DMS153 treated with DMSO at 0.1 percent for 48 hours (cell line): ENCODE measurements around the gene ACSL6.

Source experiments
- DNase-seq: peaks from one replicate; lab custom pipeline; 2025; ENCODE audit not compliant: unreplicated experiment; lab: John Stamatoyannopoulos, UW

Gene ACSL6

GRCh38 chr5:132017738-132018625, 6.5 kb upstream of the ACSL6 start:
- DNase-seq = no peak

- DNase-seq = no peak
Observed at GRCh38 chr5:132017316-132017715, 5.9 kb upstream of the ACSL6 start.

GRCh38 chr5:132016721-132017250, 5.3 kb upstream of the ACSL6 start:
- DNase-seq = no peak

- no peak for DNase-seq
Observed at GRCh38 chr5:132013711-132014110, 2.3 kb upstream of the ACSL6 start.

GRCh38 chr5:132013006-132013689, 1.7 kb upstream of the ACSL6 start:
- DNase-seq = no peak

GRCh38 chr5:132012371-132013005, 1.0 kb upstream of the ACSL6 start:
- DNase-seq = no peak

GRCh38 chr5:132010989-132011621, 353 bp downstream of the ACSL6 start:
- no peak for DNase-seq

- DNase-seq = no peak
Observed at GRCh38 chr5:132010645-132010988, 841 bp downstream of the ACSL6 start.

GRCh38 chr5:132009706-132010405, 1.6 kb downstream of the ACSL6 start:
- DNase-seq = no peak

- DNase-seq = no peak
Observed at GRCh38 chr5:132008961-132009680, 2.3 kb downstream of the ACSL6 start.

- no peak for DNase-seq
Observed at GRCh38 chr5:132008163-132008473, 3.3 kb downstream of the ACSL6 start.

GRCh38 chr5:132007399-132008162, 3.9 kb downstream of the ACSL6 start:
- DNase-seq = peak; percentile 19

- no peak for DNase-seq
Observed at GRCh38 chr5:132006331-132007120, 4.9 kb downstream of the ACSL6 start.

GRCh38 chr5:132005591-132005990, 5.9 kb downstream of the ACSL6 start:
- DNase-seq = no peak

- no peak for DNase-seq
Observed at GRCh38 chr5:132003982-132004381, 7.5 kb downstream of the ACSL6 start.

- no peak for DNase-seq
Observed at GRCh38 chr5:132003170-132003744, 8.2 kb downstream of the ACSL6 start.

GRCh38 chr5:132002757-132003156, 8.7 kb downstream of the ACSL6 start:
- DNase-seq = no peak
